ENCODE results near the gene NFIB.

Gene NFIB

GRCh38 chr9:14320271-14321181 lies 6.6 kb upstream of the NFIB start:
- DNase-seq (ENCODE audit: low read depth), result peak; percentile 91

- no peak for DNase-seq (ENCODE audit: low read depth)
These were observed 5.1 kb upstream of the NFIB start for GRCh38 chr9:14318934-14319580.

- DNase-seq (ENCODE audit: low read depth), result no peak
These were observed 4.4 kb upstream of the NFIB start for GRCh38 chr9:14318361-14318760.

GRCh38 chr9:14317667-14318320 lies 3.9 kb upstream of the NFIB start:
- no peak for DNase-seq (ENCODE audit: low read depth)

- DNase-seq (ENCODE audit: low read depth), result no peak
These were observed 2.8 kb upstream of the NFIB start for GRCh38 chr9:14316602-14317300.

GRCh38 chr9:14315875-14316601 lies 2.1 kb upstream of the NFIB start:
- no peak for DNase-seq (ENCODE audit: low read depth)

- DNase-seq (ENCODE audit: low read depth), result peak; percentile 16
These were observed 1.3 kb upstream of the NFIB start for GRCh38 chr9:14314929-14315874.

- DNase-seq (ENCODE audit: low read depth), result peak; percentile 20
These were observed 535 bp upstream of the NFIB start for GRCh38 chr9:14314424-14314928.

GRCh38 chr9:14313378-14313940 lies 482 bp downstream of the NFIB start:
- DNase-seq (ENCODE audit: low read depth), result no peak

GRCh38 chr9:14312719-14313377 lies 1.1 kb downstream of the NFIB start:
- DNase-seq (ENCODE audit: low read depth), result no peak

- DNase-seq (ENCODE audit: low read depth), result no peak
These were observed 1.8 kb downstream of the NFIB start for GRCh38 chr9:14311956-14312685.

- DNase-seq (ENCODE audit: low read depth), result no peak
These were observed 2.6 kb downstream of the NFIB start for GRCh38 chr9:14311171-14311949.

- no peak for DNase-seq (ENCODE audit: low read depth)
These were observed 3.6 kb downstream of the NFIB start for GRCh38 chr9:14310311-14310710.

- DNase-seq (ENCODE audit: low read depth), result no peak
These were observed 4.5 kb downstream of the NFIB start for GRCh38 chr9:14309403-14309802.

GRCh38 chr9:14308853-14309145 lies 5.1 kb downstream of the NFIB start:
- no peak for DNase-seq (ENCODE audit: low read depth)

GRCh38 chr9:14307989-14308852 lies 5.7 kb downstream of the NFIB start:
- no peak for DNase-seq (ENCODE audit: low read depth)

Measured in EH (cell line).